Neural progenitor cell (in vitro differentiated cells): ENCODE results near the gene IFT172. TPM values are rescaled to one million over a fixed set of nuclear protein-coding genes. Genes with fewer than 3 reads are reported as not detected.

ENCODE experiments used
- DNase-seq: peaks from one replicate; pipeline ENCODE4 v3.0.0-alpha.2; 2016; ENCODE audit warnings: low spot score
- H2AFZ ChIP-seq: fragments of 200-600 bp; sonication (generic); replicated peaks from 2 replicates; pipeline ENCODE4 v1.6.1; 2016; ENCODE audit warnings: antibody characterized with exemption
- H3F3A ChIP-seq: fragments of 200-600 bp; sonication (generic); 2 replicates; pipeline ENCODE4 v1.6.1; 2016; ENCODE audit warnings: antibody characterized with exemption, low read depth
- H3K27ac ChIP-seq: fragments of 200-600 bp; sonication (generic); 2 replicates; pipeline ENCODE4 v1.5.1; 2016; ENCODE audit warnings: mild to moderate bottlenecking
- H3K27me3 ChIP-seq: fragments of 200-600 bp; sonication (generic); 2 replicates; pipeline ENCODE4 v1.6.1; 2016; ENCODE audit warnings: mild to moderate bottlenecking, moderate library complexity
- H3K36me3 ChIP-seq: fragments of 200-600 bp; sonication (generic); 2 replicates; pipeline ENCODE4 v1.5.1; 2016
- H3K4me1 ChIP-seq: fragments of 200-600 bp; sonication (generic); 2 replicates; pipeline ENCODE4 v1.6.1; 2016; ENCODE audit warnings: mixed run types
- H3K4me2 ChIP-seq: fragments of 200-600 bp; sonication (generic); 2 replicates; pipeline ENCODE4 v1.6.1; 2016
- H3K4me3 ChIP-seq: fragments of 200-600 bp; sonication (generic); 2 replicates; pipeline ENCODE4 v1.5.1; 2016
- H3K79me2 ChIP-seq: fragments of 200-600 bp; sonication (generic); 2 replicates; pipeline ENCODE4 v1.6.1; 2016; ENCODE audit warnings: low read depth
- H3K9ac ChIP-seq: fragments of 200-600 bp; sonication (generic); 2 replicates; pipeline ENCODE4 v1.6.1; 2016
- H3K9me3 ChIP-seq: fragments of 200-600 bp; sonication (generic); 2 replicates; pipeline ENCODE4 v1.5.1; 2016; ENCODE audit warnings: low read depth
- H4K20me1 ChIP-seq: fragments of 200-600 bp; sonication (generic); 2 replicates; pipeline ENCODE4 v1.6.1; 2016; ENCODE audit warnings: low read depth
- H3K27ac Mint-ChIP-seq: 3 replicates; pipeline ENCODE4 v1.8.0; 2021; ENCODE audit warnings: mixed read lengths
- H3K27me3 Mint-ChIP-seq: 2 replicates; pipeline ENCODE4 v1.8.0; 2022; ENCODE audit warnings: low read depth, mild to moderate bottlenecking, inconsistent platforms, moderate library complexity, mixed read lengths; ENCODE audit not compliant: insufficient read depth
- H3K36me3 Mint-ChIP-seq: 3 replicates; pipeline ENCODE4 v1.8.0; 2021; ENCODE audit warnings: mixed read lengths
- H3K4me1 Mint-ChIP-seq: 3 replicates; pipeline ENCODE4 v1.8.0; 2021; ENCODE audit warnings: mixed read lengths
- H3K4me3 Mint-ChIP-seq: 3 replicates; pipeline ENCODE4 v1.8.0; 2021; ENCODE audit warnings: mild to moderate bottlenecking, moderate library complexity, mixed read lengths
- H3K9me3 Mint-ChIP-seq: 3 replicates; pipeline ENCODE4 v1.8.0; 2020; ENCODE audit warnings: mixed read lengths
- EZH2 ChIP-seq: fragments of 200-600 bp; sonication (generic); IDR thresholded peaks from 2 replicates; pipeline ENCODE4 v1.6.1; 2017; ENCODE audit warnings: antibody characterized with exemption, mild to moderate bottlenecking, moderate library complexity
- EZH2phosphoT487 ChIP-seq: fragments of 200-600 bp; sonication (generic); IDR thresholded peaks from 2 replicates; pipeline ENCODE4 v1.6.1; 2017; ENCODE audit warnings: antibody characterized with exemption
- total RNA-seq: library from RNA; depleted of rRNA; stranded (reverse); fragments of >200 nt; gene quantifications from 2 replicates; pipeline ENCODE4 v1.2.3, GENCODE V29; 2015; ENCODE audit warnings: low replicate concordance
- TF ChIP-seq, protein P1 (sequence below): fragments of 200-600 bp; sonication (generic); IDR thresholded peaks from 2 replicates; pipeline ENCODE4 v1.5.1; 2017; ENCODE audit warnings: antibody characterized with exemption, mild to moderate bottlenecking

Gene IFT172
- total RNA-seq, 1 donor from 2014 or later = 20.3 TPM

DNA sequence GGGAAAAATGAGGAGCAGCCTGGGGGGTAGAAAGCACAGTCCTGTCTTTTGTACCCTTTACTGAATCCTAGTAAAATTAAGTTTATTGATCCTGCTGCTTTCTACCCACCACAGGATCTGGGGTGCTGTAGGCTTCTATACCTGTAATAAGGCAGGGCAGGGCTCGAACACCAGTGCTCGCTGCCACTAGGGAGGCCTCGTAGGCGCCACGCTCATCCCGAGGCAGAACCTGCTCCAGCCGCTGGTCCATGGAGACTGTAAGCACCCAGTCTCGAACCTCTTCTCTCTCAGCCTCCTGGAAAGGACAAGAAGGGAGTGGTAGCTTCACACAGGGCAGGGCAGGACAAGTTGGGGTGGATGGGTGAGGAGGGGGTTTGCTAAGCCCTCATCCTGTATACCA, 44.4 kb downstream of the IFT172 start:
- H2AFZ ChIP-seq = no peak overlapping the region
- no peaks in the 10 kb centered on the region for H3K79me2 ChIP-seq
- no peak overlapping the region for H3K4me3 ChIP-seq
- Mint-ChIP-seq H3K36me3 (peaks cover 33% of the 10 kb centered on the region), H3K4me3 (no peak overlapping the region), H3K27ac (peak overlapping the region; percentile 25), H3K9me3 (no peaks in the 10 kb centered on the region), H3K27me3 (peaks cover 4% of the 10 kb centered on the region), H3K4me1 (peaks cover 9% of the 10 kb centered on the region)
- H3K4me1 ChIP-seq = peaks cover 7% of the 10 kb centered on the region
- H3K4me2 ChIP-seq = no peak overlapping the region
- H3K9me3 ChIP-seq = no peaks in the 10 kb centered on the region
- peaks cover 9% of the 10 kb centered on the region for H4K20me1 ChIP-seq
- no peak for DNase-seq
- no peaks in the 10 kb centered on the region for H3K27me3 ChIP-seq
- H3K9ac ChIP-seq = no peak overlapping the region
- H3F3A ChIP-seq = peaks cover 32% of the 10 kb centered on the region
- no peaks in the 10 kb centered on the region for H3K36me3 ChIP-seq
- TF ChIP-seq EZH2 = no peak
- H3K27ac ChIP-seq = no peak overlapping the region

DNA sequence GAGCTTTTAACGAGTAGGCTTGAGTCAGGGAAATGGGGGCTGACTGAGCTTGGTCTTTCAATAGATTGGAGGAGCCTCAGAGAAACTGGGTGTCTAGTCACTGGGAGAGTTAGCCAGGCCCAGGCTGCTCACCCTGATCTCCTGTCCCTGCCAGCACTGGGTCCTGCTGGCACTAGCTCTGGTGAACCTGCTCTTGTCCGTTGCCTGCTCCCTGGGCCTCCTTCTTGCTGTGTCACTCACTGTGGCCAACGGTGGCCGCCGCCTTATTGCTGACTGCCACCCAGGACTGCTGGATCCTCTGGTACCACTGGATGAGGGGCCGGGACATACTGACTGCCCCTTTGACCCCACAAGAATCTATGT, 46.6 kb downstream of the IFT172 start:
- H3K4me1 ChIP-seq = peaks cover 7% of the 10 kb centered on the region
- Mint-ChIP-seq H3K4me1 (peaks cover 9% of the 10 kb centered on the region), H3K9me3 (no peaks in the 10 kb centered on the region), H3K27ac (peak overlapping the region; percentile 4), H3K4me3 (no peak overlapping the region), H3K27me3 (peaks cover 4% of the 10 kb centered on the region), H3K36me3 (peaks cover 37% of the 10 kb centered on the region)
- H3K9me3 ChIP-seq = no peaks in the 10 kb centered on the region
- H3F3A ChIP-seq = peaks cover 34% of the 10 kb centered on the region
- TF ChIP-seq, protein P1, sequence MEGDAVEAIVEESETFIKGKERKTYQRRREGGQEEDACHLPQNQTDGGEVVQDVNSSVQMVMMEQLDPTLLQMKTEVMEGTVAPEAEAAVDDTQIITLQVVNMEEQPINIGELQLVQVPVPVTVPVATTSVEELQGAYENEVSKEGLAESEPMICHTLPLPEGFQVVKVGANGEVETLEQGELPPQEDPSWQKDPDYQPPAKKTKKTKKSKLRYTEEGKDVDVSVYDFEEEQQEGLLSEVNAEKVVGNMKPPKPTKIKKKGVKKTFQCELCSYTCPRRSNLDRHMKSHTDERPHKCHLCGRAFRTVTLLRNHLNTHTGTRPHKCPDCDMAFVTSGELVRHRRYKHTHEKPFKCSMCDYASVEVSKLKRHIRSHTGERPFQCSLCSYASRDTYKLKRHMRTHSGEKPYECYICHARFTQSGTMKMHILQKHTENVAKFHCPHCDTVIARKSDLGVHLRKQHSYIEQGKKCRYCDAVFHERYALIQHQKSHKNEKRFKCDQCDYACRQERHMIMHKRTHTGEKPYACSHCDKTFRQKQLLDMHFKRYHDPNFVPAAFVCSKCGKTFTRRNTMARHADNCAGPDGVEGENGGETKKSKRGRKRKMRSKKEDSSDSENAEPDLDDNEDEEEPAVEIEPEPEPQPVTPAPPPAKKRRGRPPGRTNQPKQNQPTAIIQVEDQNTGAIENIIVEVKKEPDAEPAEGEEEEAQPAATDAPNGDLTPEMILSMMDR = no peak
- TF ChIP-seq EZH2 = no peak
- TF ChIP-seq EZH2phosphoT487 = no peak
- DNase-seq = no peak
- no peak overlapping the region for H2AFZ ChIP-seq
- peaks cover 9% of the 10 kb centered on the region for H4K20me1 ChIP-seq
- H3K4me2 ChIP-seq = peak overlapping the region; percentile 89
- no peak overlapping the region for H3K27ac ChIP-seq
- H3K27me3 ChIP-seq = no peaks in the 10 kb centered on the region
- no peaks in the 10 kb centered on the region for H3K79me2 ChIP-seq
- no peaks in the 10 kb centered on the region for H3K36me3 ChIP-seq
- H3K9ac ChIP-seq = no peak overlapping the region
- H3K4me3 ChIP-seq = peak overlapping the region; percentile 57

DNA sequence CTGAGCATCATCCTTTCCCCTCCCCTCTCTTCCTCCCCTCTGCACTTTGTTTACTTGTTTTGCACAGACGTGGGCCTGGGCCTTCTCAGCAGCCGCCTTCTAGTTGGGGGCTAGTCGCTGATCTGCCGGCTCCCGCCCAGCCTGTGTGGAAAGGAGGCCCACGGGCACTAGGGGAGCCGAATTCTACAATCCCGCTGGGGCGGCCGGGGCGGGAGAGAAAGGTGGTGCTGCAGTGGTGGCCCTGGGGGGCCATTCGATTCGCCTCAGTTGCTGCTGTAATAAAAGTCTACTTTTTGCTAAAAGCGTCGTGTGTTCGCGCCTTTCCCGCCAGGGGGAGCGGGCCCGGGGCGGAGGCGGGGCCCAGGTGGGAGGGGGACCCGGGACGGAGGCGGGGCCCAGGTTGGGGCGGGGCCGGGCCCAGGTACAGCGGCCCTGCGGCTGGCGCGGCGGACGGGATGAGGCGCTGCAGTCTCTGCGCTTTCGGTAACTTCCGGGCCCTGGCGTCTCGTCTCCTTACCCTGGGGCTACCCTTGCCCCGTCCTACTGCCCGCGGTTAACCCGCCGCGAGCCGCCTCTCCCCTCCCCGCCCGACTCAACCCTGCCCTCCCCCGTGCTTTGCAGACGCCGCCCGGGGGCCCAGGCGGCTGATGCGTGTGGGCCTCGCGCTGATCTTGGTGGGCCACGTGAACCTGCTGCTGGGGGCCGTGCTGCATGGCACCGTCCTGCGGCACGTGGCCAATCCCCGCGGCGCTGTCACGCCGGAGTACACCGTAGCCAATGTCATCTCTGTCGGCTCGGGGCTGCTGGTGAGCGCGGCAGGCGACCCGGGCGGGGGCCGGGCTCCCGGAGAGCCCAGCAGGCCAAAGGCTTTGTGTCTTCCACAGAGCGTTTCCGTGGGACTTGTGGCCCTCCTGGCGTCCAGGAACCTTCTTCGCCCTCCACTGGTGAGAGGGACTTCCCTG, 47.3 kb downstream of the IFT172 start, which contains the start of gene KRTCAP3:
Gene KRTCAP3, plus strand, starts transcription at position 424 of the 962 bp plus-strand sequence. Its CDS starts 32 bp downstream, at position 456.
- no peak for TF ChIP-seq EZH2phosphoT487
- TF ChIP-seq, protein P1 = peak; percentile 72
- Mint-ChIP-seq H3K4me3 (peak within 1 kb of the TSS; percentile 11), H3K36me3 (peaks cover 32% of the 10 kb centered on the region), H3K9me3 (no peaks in the 10 kb centered on the region), H3K27me3 (peaks cover 4% of the 10 kb centered on the region), H3K27ac (peak within 1 kb of the TSS; percentile 30), H3K4me1 (peaks cover 9% of the 10 kb centered on the region)
- Histone ChIP-seq H4K20me1 (peaks cover 9% of the 10 kb centered on the region), H3K9ac (no peak within 1 kb of the TSS), H3K79me2 (no peaks in the 10 kb centered on the region), H2AFZ (peak within 1 kb of the TSS; percentile 59), H3K27ac (no peak within 1 kb of the TSS), H3K27me3 (no peaks in the 10 kb centered on the region), H3F3A (peaks cover 34% of the 10 kb centered on the region), H3K4me3 (peak within 1 kb of the TSS; percentile 57), H3K36me3 (no peaks in the 10 kb centered on the region), H3K9me3 (no peaks in the 10 kb centered on the region), H3K4me1 (peaks cover 7% of the 10 kb centered on the region), H3K4me2 (peak within 1 kb of the TSS; percentile 89)
- peak; percentile 93 for DNase-seq
